ENCODE measurements around the gene SKA1.

Gene SKA1

GRCh38 chr18:50439460-50440015 lies 64.7 kb downstream of the SKA1 start:
- DNase-seq (ENCODE audit: low spot score): no peak
- in situ Hi-C loops (cut with MboI; ENCODE audit: low pct_unique_long_range_greater_than_20kb, low sequenced_read_pairs, unreplicated experiment): no loop called here
- TF ChIP-seq CTCF (IDR thresholded peaks at IDR 0.05; ENCODE audit: extremely low read depth, insufficient read depth, missing control alignments): no peak

GRCh38 chr18:50441016-50441415 lies 66.2 kb downstream of the SKA1 start:
- no peak for TF ChIP-seq CTCF (IDR thresholded peaks at IDR 0.05; ENCODE audit: extremely low read depth, insufficient read depth, missing control alignments)
- in situ Hi-C loops (cut with MboI; ENCODE audit: low pct_unique_long_range_greater_than_20kb, low sequenced_read_pairs, unreplicated experiment): no loop called here
- no peak for DNase-seq (ENCODE audit: low spot score)

GRCh38 chr18:50441501-50441900 lies 66.7 kb downstream of the SKA1 start:
- TF ChIP-seq CTCF (IDR thresholded peaks at IDR 0.05; ENCODE audit: extremely low read depth, insufficient read depth, missing control alignments): no peak
- in situ Hi-C loops (cut with MboI; ENCODE audit: low pct_unique_long_range_greater_than_20kb, low sequenced_read_pairs, unreplicated experiment): no loop called here
- DNase-seq (ENCODE audit: low spot score): no peak
